Keratinocyte (primary cell): Measurements from ENCODE around the gene DGKI.

Experiments used
- CTCF ChIP-seq, 3 experiments: IDR thresholded peaks in 1 of 3; conservative IDR thresholded peaks in 1 of 3; optimal IDR thresholded peaks in 1 of 3; 2 replicates in 2 of 3; 3 replicates in 1 of 3; pipeline versions ENCODE3 to v1.5.1; 2011; ENCODE audit warnings: low read length in 3 of 3, mild to moderate bottlenecking in 3 of 3, moderate library complexity in 2 of 3, control low read depth in 1 of 3, inconsistent platforms in 1 of 3; ENCODE audit not compliant: insufficient read depth in 2 of 3; ENCODE audit errors: extremely low read depth in 1 of 3
- EZH2 ChIP-seq: IDR thresholded peaks from one replicate; pipeline ENCODE4 v1.6.1; 2012; ENCODE audit warnings: inconsistent platforms, mild to moderate bottlenecking, low read length, moderate library complexity

- no peak for TF ChIP-seq CTCF (optimal IDR thresholded peaks at IDR 0.05 in 1 of 3, IDR thresholded peaks at IDR 0.05 in 1 of 3, conservative IDR thresholded peaks at IDR 0.05 in 1 of 3; ENCODE audit: extremely low read depth in 1 of 3, insufficient read depth in 2 of 3, low read length in 3 of 3)
- no peak for TF ChIP-seq EZH2
Measured at GRCh38 chr7:137590756-137591305, 255.9 kb downstream of the DGKI start.
